Neural progenitor cell (in vitro differentiated cells): Measurements from ENCODE around the gene PPP3R1. TPM values are rescaled to one million over a fixed set of nuclear protein-coding genes. Genes with fewer than 3 reads are reported as not detected.

Source experiments
- DNase-seq: peaks from one replicate; pipeline ENCODE4 v3.0.0-alpha.2; 2016; ENCODE audit warnings: low spot score
- H2AFZ ChIP-seq: fragments of 200-600 bp; sonication (generic); replicated peaks from 2 replicates; pipeline ENCODE4 v1.6.1; 2016; ENCODE audit warnings: antibody characterized with exemption
- H3F3A ChIP-seq: fragments of 200-600 bp; sonication (generic); 2 replicates; pipeline ENCODE4 v1.6.1; 2016; ENCODE audit warnings: antibody characterized with exemption, low read depth
- H3K27ac ChIP-seq: fragments of 200-600 bp; sonication (generic); 2 replicates; pipeline ENCODE4 v1.5.1; 2016; ENCODE audit warnings: mild to moderate bottlenecking
- H3K27me3 ChIP-seq: fragments of 200-600 bp; sonication (generic); 2 replicates; pipeline ENCODE4 v1.6.1; 2016; ENCODE audit warnings: mild to moderate bottlenecking, moderate library complexity
- H3K36me3 ChIP-seq: fragments of 200-600 bp; sonication (generic); 2 replicates; pipeline ENCODE4 v1.5.1; 2016
- H3K4me1 ChIP-seq: fragments of 200-600 bp; sonication (generic); 2 replicates; pipeline ENCODE4 v1.6.1; 2016; ENCODE audit warnings: mixed run types
- H3K4me2 ChIP-seq: fragments of 200-600 bp; sonication (generic); 2 replicates; pipeline ENCODE4 v1.6.1; 2016
- H3K4me3 ChIP-seq: fragments of 200-600 bp; sonication (generic); 2 replicates; pipeline ENCODE4 v1.5.1; 2016
- H3K79me2 ChIP-seq: fragments of 200-600 bp; sonication (generic); 2 replicates; pipeline ENCODE4 v1.6.1; 2016; ENCODE audit warnings: low read depth
- H3K9ac ChIP-seq: fragments of 200-600 bp; sonication (generic); 2 replicates; pipeline ENCODE4 v1.6.1; 2016
- H3K9me3 ChIP-seq: fragments of 200-600 bp; sonication (generic); 2 replicates; pipeline ENCODE4 v1.5.1; 2016; ENCODE audit warnings: low read depth
- H4K20me1 ChIP-seq: fragments of 200-600 bp; sonication (generic); 2 replicates; pipeline ENCODE4 v1.6.1; 2016; ENCODE audit warnings: low read depth
- H3K27ac Mint-ChIP-seq: 3 replicates; pipeline ENCODE4 v1.8.0; 2021; ENCODE audit warnings: mixed read lengths
- H3K27me3 Mint-ChIP-seq: 2 replicates; pipeline ENCODE4 v1.8.0; 2022; ENCODE audit warnings: low read depth, mild to moderate bottlenecking, inconsistent platforms, moderate library complexity, mixed read lengths; ENCODE audit not compliant: insufficient read depth
- H3K36me3 Mint-ChIP-seq: 3 replicates; pipeline ENCODE4 v1.8.0; 2021; ENCODE audit warnings: mixed read lengths
- H3K4me1 Mint-ChIP-seq: 3 replicates; pipeline ENCODE4 v1.8.0; 2021; ENCODE audit warnings: mixed read lengths
- H3K4me3 Mint-ChIP-seq: 3 replicates; pipeline ENCODE4 v1.8.0; 2021; ENCODE audit warnings: mild to moderate bottlenecking, moderate library complexity, mixed read lengths
- H3K9me3 Mint-ChIP-seq: 3 replicates; pipeline ENCODE4 v1.8.0; 2020; ENCODE audit warnings: mixed read lengths
- CTCF ChIP-seq: fragments of 200-600 bp; sonication (generic); IDR thresholded peaks from 2 replicates; pipeline ENCODE4 v1.5.1; 2017; ENCODE audit warnings: antibody characterized with exemption, mild to moderate bottlenecking
- EZH2 ChIP-seq: fragments of 200-600 bp; sonication (generic); IDR thresholded peaks from 2 replicates; pipeline ENCODE4 v1.6.1; 2017; ENCODE audit warnings: antibody characterized with exemption, mild to moderate bottlenecking, moderate library complexity
- EZH2phosphoT487 ChIP-seq: fragments of 200-600 bp; sonication (generic); IDR thresholded peaks from 2 replicates; pipeline ENCODE4 v1.6.1; 2017; ENCODE audit warnings: antibody characterized with exemption
- total RNA-seq: library from RNA; depleted of rRNA; stranded (reverse); fragments of >200 nt; gene quantifications from 2 replicates; pipeline ENCODE4 v1.2.3, GENCODE V29; 2015; ENCODE audit warnings: low replicate concordance

The PPP3R1 gene
- total RNA-seq, 1 donor from 2014 or later, result 41.4 TPM

- TF ChIP-seq EZH2phosphoT487 (no peak), EZH2 (no peak), CTCF (no peak)
- Mint-ChIP-seq H3K9me3 (no peaks in the 10 kb centered on the region), H3K4me3 (no peak overlapping the region), H3K36me3 (peaks cover 7% of the 10 kb centered on the region), H3K4me1 (no peaks in the 10 kb centered on the region), H3K27ac (no peak overlapping the region), H3K27me3 (no peaks in the 10 kb centered on the region)
- Histone ChIP-seq H3K9ac (no peak overlapping the region), H3K4me2 (no peak overlapping the region), H3K4me3 (no peak overlapping the region), H3K79me2 (no peaks in the 10 kb centered on the region), H2AFZ (no peak overlapping the region), H3K27me3 (no peaks in the 10 kb centered on the region), H3K27ac (no peak overlapping the region), H4K20me1 (no peaks in the 10 kb centered on the region), H3K36me3 (peaks cover 21% of the 10 kb centered on the region), H3F3A (no peaks in the 10 kb centered on the region), H3K9me3 (no peaks in the 10 kb centered on the region), H3K4me1 (no peaks in the 10 kb centered on the region)
- no peak for DNase-seq
Observed at GRCh38 chr2:68135448-68136320, 116.6 kb downstream of the PPP3R1 start.

GRCh38 chr2:68134554-68134953 is 117.8 kb downstream of the PPP3R1 start:
- Histone ChIP-seq H3K79me2 (no peaks in the 10 kb centered on the region), H3K4me1 (no peaks in the 10 kb centered on the region), H2AFZ (no peak overlapping the region), H3K27ac (no peak overlapping the region), H3K36me3 (peaks cover 21% of the 10 kb centered on the region), H3F3A (no peaks in the 10 kb centered on the region), H4K20me1 (no peaks in the 10 kb centered on the region), H3K9ac (no peak overlapping the region), H3K4me3 (no peak overlapping the region), H3K27me3 (no peaks in the 10 kb centered on the region), H3K9me3 (no peaks in the 10 kb centered on the region), H3K4me2 (no peak overlapping the region)
- Mint-ChIP-seq H3K27me3 (no peaks in the 10 kb centered on the region), H3K4me3 (no peak overlapping the region), H3K4me1 (no peaks in the 10 kb centered on the region), H3K36me3 (peaks cover 9% of the 10 kb centered on the region), H3K9me3 (no peaks in the 10 kb centered on the region), H3K27ac (no peak overlapping the region)
- no peak for TF ChIP-seq CTCF
- TF ChIP-seq EZH2phosphoT487, result no peak
- TF ChIP-seq EZH2, result no peak
- no peak for DNase-seq

GRCh38 chr2:68134120-68134519 is 118.2 kb downstream of the PPP3R1 start:
- H3K9me3 ChIP-seq, result no peaks in the 10 kb centered on the region
- TF ChIP-seq EZH2phosphoT487 (no peak), CTCF (no peak), EZH2 (no peak)
- Mint-ChIP-seq H3K4me3 (no peak overlapping the region), H3K27ac (no peak overlapping the region), H3K4me1 (no peaks in the 10 kb centered on the region), H3K9me3 (no peaks in the 10 kb centered on the region), H3K36me3 (peaks cover 9% of the 10 kb centered on the region), H3K27me3 (no peaks in the 10 kb centered on the region)
- no peaks in the 10 kb centered on the region for H3K79me2 ChIP-seq
- no peak for DNase-seq
- peaks cover 21% of the 10 kb centered on the region for H3K36me3 ChIP-seq
- no peak overlapping the region for H3K4me2 ChIP-seq
- H2AFZ ChIP-seq, result no peak overlapping the region
- no peaks in the 10 kb centered on the region for H3K27me3 ChIP-seq
- no peak overlapping the region for H3K4me3 ChIP-seq
- no peak overlapping the region for H3K27ac ChIP-seq
- H3F3A ChIP-seq, result no peaks in the 10 kb centered on the region
- no peak overlapping the region for H3K9ac ChIP-seq
- no peaks in the 10 kb centered on the region for H4K20me1 ChIP-seq
- no peaks in the 10 kb centered on the region for H3K4me1 ChIP-seq

Other genes starting within 250 kb of the PPP3R1 start
- gene C1D, start 189.5 kb downstream of the PPP3R1 start, total RNA-seq, result 38.8 and 66.6 TPM in 2 replicates
- 14.6 and 20.6 TPM in 2 replicates for gene PNO1, start 94.6 kb downstream of the PPP3R1 start, total RNA-seq
- gene CNRIP1, start 67.4 kb upstream of the PPP3R1 start, total RNA-seq, result 3.7 and 5.0 TPM in 2 replicates
- not detected in 2 replicates for gene PLEK, start 112.8 kb upstream of the PPP3R1 start, total RNA-seq
- 2.7 and 2.9 TPM in 2 replicates for gene FBXO48, start 214.8 kb upstream of the PPP3R1 start, total RNA-seq
- gene APLF, start 215.1 kb upstream of the PPP3R1 start, total RNA-seq, result 9.8 and 16.9 TPM in 2 replicates